Esophagus squamous epithelium (tissue), 4 donors: ENCODE measurements around the gene VRK1.

Experiments used
- CTCF ChIP-seq, 6 experiments: fragments of 450-650 bp in 4 of 6; fragments of 200-600 bp in 2 of 6; sonication (generic) in 2 of 6; IDR thresholded peaks; one replicate each; pipeline ENCODE4 v1.5.1; 2016 to 2019; ENCODE audit warnings: antibody characterized with exemption in 6 of 6, mild to moderate bottlenecking in 4 of 6, moderate library complexity in 4 of 6
- POLR2A ChIP-seq, 4 donors: fragments of 450-650 bp; IDR thresholded peaks; one replicate each; pipeline ENCODE4 v1.6.1; 2017; ENCODE audit warnings: antibody characterized with exemption in 4 of 4, mild to moderate bottlenecking in 4 of 4, moderate library complexity in 3 of 4

- no peak for TF ChIP-seq CTCF (IDR thresholded peaks at IDR 0.05)
- TF ChIP-seq POLR2A (IDR thresholded peaks at IDR 0.05) = no peak
Observed at GRCh38 chr14:96783043-96783914, 13.9 kb upstream of the VRK1 start.
